ENCODE data around the gene PCED1B.
A peak's percentile ranks its signal among the peaks of the same experiment; 100 is the strongest.

Gene PCED1B

GRCh38 chr12:47235258-47236040, 156.0 kb downstream of the PCED1B start:
- H3K4me3 ChIP-seq (replicated peaks; ENCODE audit: low read depth, low read length): no peak overlapping the region
- DNase-seq (ENCODE audit: extremely low read depth, low read depth): no peak
- no peak for TF ChIP-seq CTCF (IDR thresholded peaks at IDR 0.05; ENCODE audit: low read depth, low read length, missing control alignments)

GRCh38 chr12:47236109-47236714, 156.8 kb downstream of the PCED1B start:
- no peak overlapping the region for H3K4me3 ChIP-seq (replicated peaks; ENCODE audit: low read depth, low read length)
- peak; percentile 67 for DNase-seq (ENCODE audit: extremely low read depth, low read depth)
- no peak for TF ChIP-seq CTCF (IDR thresholded peaks at IDR 0.05; ENCODE audit: low read depth, low read length, missing control alignments)

- no peak for DNase-seq (ENCODE audit: extremely low read depth, low read depth)
- TF ChIP-seq CTCF (IDR thresholded peaks at IDR 0.05; ENCODE audit: low read depth, low read length, missing control alignments): no peak
- no peak overlapping the region for H3K4me3 ChIP-seq (replicated peaks; ENCODE audit: low read depth, low read length)
Measured at GRCh38 chr12:47237751-47238211, 158.4 kb downstream of the PCED1B start.

- TF ChIP-seq CTCF (IDR thresholded peaks at IDR 0.05; ENCODE audit: low read depth, low read length, missing control alignments): no peak
- DNase-seq (ENCODE audit: extremely low read depth, low read depth): no peak
- no peak overlapping the region for H3K4me3 ChIP-seq (replicated peaks; ENCODE audit: low read depth, low read length)
Measured at GRCh38 chr12:47238669-47239114, 159.3 kb downstream of the PCED1B start.

- DNase-seq (ENCODE audit: extremely low read depth, low read depth): no peak
- no peak for TF ChIP-seq CTCF (IDR thresholded peaks at IDR 0.05; ENCODE audit: low read depth, low read length, missing control alignments)
Measured at GRCh38 chr12:47242426-47242825, 163.0 kb downstream of the PCED1B start.

GRCh38 chr12:47244835-47245234, 165.4 kb downstream of the PCED1B start:
- TF ChIP-seq CTCF (IDR thresholded peaks at IDR 0.05; ENCODE audit: low read depth, low read length, missing control alignments): no peak
- DNase-seq (ENCODE audit: extremely low read depth, low read depth): no peak
- no peak overlapping the region for H3K4me3 ChIP-seq (replicated peaks; ENCODE audit: low read depth, low read length)

More at GRCh38 chr12:47242426-47242825, 163.0 kb downstream of the PCED1B start:
- no peak overlapping the region for H3K4me3 ChIP-seq (replicated peaks; ENCODE audit: low read depth, low read length)

Data from HFF-Myc (cell line).